SK-N-DZ (cell line): ENCODE data around the gene MAP2K5.
"Not testable (repeated sequence)": the region's sequence is repeated elsewhere in the genome, so short reads cannot be mapped to it uniquely, and the experiment has no call there.

Source experiments
- DNase-seq: peaks from one replicate; pipeline ENCODE4 v3.0.0-alpha.2; 2015; ENCODE audit warnings: low spot score

The MAP2K5 gene

DNA sequence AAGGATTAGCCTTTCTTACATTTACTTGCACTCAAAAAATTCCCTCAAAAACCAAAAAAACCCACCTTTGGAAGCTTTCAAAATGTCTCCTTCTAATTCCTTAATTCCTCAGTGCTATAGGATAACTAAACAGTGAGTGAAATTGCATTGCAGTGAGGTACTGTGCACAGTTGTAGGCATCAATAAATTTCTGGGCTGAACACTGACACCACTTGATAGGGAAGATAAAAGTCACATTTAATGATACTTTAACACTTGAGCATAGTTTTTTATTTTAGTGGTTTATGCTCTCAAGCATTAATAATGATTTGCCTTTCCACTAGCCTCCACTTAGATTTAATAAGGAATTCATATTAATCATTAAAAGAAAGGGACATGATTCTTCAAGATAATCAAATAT lies 52.3 kb downstream of the MAP2K5 start:
- DNase-seq, result no peak

GRCh38 chr15:67595572-67595971 lies 53.1 kb downstream of the MAP2K5 start:
- no peak for DNase-seq

- no peak for DNase-seq
Observed at GRCh38 chr15:67601073-67601472, 58.6 kb downstream of the MAP2K5 start.

DNA sequence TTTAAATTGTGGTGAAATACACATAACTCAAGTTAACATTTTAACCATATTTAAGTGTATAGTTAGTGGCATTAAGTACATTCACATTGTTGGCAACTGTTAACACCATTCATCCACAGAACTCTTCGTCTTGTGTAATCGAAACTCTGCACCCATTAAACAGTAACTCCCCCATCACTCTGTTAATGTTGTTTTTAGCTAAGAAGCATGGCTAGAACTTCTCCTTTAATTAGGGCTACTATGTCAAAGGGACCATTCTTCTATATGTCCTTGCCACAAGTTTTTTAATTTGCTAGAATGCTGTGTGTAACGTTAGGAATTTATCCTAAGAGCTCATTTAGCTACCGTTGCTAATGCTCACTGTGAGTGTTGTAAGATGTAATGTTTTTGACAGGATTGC lies 60.6 kb downstream of the MAP2K5 start:
- no peak for DNase-seq

DNA sequence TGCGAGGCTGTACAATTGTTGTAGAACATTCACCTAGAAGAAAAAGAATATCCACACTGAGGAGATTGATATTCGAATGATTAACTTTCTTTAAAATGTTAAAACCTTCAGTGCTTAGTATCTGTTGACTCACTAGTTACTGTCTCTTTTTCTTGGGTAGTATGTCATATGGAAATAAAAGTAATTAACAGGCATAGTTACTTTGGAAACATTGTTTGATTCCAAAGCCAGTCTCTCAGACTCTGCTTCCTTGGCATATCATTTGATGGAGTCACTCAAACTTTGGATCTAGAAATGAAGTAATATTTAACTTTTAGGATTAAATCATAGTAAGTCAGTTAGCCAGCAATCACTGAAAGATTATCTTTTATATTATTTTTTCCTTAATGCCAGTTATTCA lies 63.4 kb downstream of the MAP2K5 start:
- DNase-seq, result no peak

DNA sequence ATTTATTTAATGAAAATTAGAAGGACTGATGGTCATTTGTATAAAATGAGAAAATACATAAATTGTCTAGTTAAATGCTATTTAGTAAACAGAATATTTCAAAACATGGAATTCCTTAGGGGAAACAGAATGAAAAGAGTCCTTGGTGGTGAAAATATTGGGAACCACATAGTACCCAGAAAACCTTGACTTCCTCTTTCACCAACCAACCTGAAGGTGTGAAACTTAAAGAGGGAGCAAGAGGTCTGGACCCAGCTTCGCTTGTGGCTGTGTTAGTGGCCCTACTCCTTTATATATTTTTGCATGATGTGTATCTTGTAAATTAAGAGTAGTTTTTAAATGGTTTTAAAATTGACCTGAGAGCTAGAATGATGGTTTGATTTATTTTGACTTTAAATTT lies 64.2 kb downstream of the MAP2K5 start:
- no peak for DNase-seq

- DNase-seq, result no peak
Observed at GRCh38 chr15:67607329-67607728, 64.8 kb downstream of the MAP2K5 start.

DNA sequence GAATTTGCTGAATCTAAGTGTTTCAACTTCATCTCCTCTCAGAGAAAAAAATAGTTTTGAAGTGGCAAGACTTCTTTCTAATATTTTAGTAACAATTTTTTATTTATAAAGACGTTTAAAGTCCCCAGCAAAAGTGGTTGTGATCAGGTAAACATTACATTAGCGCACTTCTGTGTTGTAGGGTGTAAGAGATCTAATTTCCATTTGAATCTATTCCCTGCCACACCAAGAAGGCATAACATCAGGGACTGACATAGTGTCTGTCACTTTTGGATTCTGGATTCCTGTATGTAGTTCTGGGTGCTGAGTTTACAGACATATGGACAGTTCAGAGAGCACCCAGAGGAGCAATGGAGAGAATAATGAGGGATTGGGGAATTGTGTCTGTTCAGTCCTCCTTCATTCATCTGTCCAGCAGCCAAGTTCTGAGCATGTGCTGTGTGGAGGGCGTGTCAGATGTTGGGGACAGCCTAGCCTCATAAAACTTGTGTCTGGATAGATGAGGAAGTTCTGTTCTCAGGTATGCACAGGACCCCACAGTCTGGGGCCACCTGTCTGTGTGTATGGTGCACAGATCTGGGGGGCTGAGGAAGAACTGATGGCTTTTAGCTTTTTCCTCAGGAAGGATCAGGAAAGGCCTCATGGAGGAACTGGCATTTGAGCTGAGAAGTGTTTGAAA lies 65.6 kb downstream of the MAP2K5 start:
- DNase-seq, result no peak

DNA sequence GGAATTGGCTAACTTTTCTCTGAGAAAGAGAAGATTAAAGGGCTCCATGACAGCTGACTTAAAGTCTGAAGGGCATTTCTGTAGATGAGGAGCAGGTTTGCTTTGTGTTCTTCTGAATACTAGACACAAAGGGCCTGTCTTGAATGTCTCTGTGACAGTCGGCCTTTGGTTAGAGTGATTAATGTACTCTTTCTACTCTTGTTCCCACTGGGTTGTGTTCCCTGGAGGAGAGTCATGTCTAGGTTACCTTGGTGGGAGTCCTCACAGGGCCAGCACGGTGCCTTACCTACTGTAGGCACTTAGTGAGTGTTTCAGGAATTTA lies 66.1 kb downstream of the MAP2K5 start:
- DNase-seq, result no peak

DNA sequence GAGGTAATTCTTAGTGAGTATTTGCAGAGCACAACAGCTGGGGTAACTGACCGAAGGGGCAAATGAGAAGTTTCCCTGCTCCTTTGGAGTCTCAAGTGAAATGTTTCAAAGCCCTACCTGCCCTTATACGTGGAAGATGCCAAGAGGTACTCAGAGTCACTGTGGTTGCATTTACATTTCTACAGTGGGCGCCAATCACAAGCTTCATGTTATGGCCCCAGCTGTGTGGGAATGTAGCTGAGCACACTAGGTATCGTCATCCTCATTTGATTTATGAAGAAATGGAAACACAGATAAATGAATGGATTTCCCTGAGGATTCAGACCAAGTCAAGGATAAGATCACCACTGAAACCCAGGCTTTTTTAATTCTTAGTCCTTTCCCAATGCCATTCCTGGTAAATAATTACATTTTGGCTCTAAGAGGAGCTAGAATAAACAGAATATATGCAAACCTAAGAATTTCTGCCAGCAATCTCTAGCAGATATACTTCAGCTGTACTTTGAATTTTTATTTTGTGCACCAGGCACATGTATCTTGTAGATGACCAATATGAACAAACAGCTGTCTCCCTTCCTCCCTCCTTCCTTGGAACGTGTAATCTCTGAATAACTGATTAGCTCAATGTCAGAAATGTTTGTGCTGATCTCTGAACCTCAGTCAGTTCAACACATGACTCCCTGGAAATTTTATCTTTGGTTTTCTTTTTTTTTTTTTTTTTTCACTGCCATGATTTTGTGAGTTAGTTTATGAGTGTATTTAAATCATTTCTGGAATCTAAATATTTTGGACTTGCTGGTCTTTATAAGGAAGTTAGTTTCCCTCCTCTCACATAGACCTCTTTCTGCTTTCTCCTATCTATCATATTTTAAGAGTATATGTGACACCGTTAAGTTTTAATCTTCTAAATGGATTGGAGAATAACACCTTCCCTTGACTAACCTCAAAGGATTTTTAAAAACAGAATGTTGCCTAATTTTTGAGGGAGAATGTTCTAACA lies 69.2 kb downstream of the MAP2K5 start:
- DNase-seq, result no peak

DNA sequence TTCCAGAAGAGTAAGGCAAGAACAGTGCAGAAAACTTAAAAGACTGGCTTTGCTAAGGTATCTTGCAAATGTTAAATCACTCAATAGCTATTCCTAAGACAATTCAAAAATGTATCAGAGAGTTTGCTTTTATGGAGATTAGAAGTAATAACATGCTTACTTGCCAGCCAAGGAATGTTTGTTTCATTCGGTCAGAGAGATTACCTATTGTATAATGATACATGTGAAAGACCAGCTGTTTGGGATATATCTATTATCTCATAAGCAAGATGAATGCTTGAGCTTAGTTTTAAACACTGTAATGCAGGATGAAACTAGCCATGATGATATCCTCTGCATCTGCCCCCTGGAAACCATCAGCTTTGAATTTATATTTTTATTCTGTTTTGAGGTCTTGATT lies 70.7 kb downstream of the MAP2K5 start:
- no peak for DNase-seq

DNA sequence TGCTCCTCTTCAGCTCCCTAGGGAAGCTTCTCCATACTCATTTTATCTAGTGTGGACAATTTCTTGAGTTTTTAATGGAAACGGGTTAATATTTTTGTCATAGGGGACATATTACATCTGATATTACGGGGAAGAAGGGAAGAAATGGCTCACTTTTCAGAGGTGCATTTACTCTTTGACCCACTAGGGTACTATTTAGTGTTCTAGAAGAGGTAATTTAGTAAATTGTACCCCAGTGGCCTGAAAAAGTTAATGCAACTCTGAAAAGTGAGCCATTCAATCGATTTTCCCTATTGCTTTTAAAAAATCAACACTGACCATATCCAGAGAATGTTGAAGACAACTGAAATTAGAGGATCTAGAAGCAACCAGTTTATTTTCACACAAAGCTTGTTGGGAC lies 71.2 kb downstream of the MAP2K5 start:
- no peak for DNase-seq

GRCh38 chr15:67615131-67615534 lies 72.6 kb downstream of the MAP2K5 start:
- DNase-seq, result not testable (repeated sequence)

DNA sequence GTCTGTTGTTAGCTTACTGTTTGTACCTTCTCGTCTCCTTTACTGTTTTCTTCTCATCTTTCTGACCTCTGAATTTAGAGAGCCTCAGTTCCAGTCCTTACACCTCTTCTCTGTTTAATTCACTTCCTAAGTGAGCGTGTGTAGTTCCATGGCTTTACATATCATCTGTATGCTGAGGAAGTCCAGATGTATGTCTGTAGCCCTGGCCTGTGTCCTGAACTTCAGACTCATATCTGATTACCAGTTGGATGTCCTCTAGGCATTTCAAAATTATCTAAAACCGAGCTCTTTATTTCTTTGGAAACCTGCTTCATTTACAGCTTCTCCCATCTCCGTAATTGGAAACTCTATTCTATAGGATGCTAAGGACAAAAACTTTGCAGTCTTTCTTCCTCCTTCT lies 75.8 kb downstream of the MAP2K5 start:
- no peak for DNase-seq

- no peak for DNase-seq
Observed at GRCh38 chr15:67622110-67622509, 79.6 kb downstream of the MAP2K5 start.

GRCh38 chr15:67632261-67632660 lies 89.8 kb downstream of the MAP2K5 start:
- no peak for DNase-seq

GRCh38 chr15:67635950-67636349 lies 93.4 kb downstream of the MAP2K5 start:
- DNase-seq, result not testable (repeated sequence)

DNA sequence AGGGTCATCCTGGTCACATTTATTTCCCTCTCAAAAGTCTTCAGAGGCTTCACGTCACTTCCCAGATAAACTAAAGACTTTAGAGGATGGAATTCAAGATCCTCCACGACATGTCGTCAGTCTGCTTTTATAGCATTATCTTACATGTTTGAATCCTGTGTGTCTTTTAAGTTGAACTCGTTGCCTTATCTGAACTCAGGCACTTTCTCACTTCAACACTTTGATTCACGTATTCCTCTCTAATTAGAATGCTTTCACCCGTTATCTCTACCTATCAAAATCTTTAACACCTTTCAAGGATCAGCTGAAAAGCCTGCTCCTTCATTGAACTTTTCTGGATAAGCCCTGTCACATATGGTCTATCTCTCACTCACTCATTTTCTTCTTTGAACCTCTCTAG lies 97.1 kb downstream of the MAP2K5 start:
- no peak for DNase-seq

- DNase-seq, result no peak
Observed at GRCh38 chr15:67641453-67641852, 99.0 kb downstream of the MAP2K5 start.

DNA sequence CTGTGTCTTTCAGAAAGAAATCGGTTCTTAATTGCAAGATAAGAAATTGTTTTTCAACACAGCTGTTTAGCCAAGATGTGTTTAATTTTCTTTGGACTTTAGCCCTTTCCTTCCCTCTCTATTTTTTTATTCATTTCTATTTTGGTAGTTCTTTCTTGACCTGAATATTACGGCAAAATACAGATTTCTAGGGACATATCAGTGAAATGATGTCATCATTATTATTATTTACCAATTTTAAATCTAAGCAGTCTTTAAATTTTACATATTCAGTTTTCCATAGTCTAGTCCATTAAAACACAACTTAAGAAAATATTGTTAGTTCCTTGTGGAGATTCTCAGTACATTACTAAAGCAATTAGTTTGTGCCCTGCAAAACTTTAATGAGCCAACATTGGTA lies 104.3 kb downstream of the MAP2K5 start:
- DNase-seq, result no peak

DNA sequence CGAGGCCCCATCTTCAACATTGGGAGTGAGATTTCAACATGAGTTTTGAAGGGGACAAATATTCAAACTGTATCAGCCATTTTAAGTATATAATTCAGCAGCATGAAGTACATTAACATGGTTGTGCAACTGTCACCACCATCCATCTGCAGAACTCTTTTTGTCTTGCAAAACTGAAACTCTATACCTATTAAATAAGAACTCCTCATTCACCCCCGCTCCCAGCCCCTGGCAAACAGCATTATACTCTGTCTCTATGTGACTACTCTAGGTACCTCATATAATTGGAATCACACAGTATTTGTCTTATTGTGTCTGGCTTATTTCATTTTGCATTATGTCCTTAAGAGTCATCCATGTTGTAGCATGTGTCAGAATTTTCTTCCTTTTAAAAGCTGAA lies 110.1 kb downstream of the MAP2K5 start:
- DNase-seq, result no peak

- DNase-seq, result no peak
Observed at GRCh38 chr15:67660446-67660845, 117.9 kb downstream of the MAP2K5 start.
